ENCODE data around the gene CIAPIN1.
"Not testable (repeated sequence)": the region's sequence is repeated elsewhere in the genome, so short reads cannot be mapped to it uniquely, and the experiment has no call there.

CIAPIN1 gene

GRCh38 chr16:57407521-57408353 lies 39.4 kb downstream of the CIAPIN1 start:
- no peak overlapping the region for H3K4me3 ChIP-seq (ENCODE audit: low read depth, low read length)

- H3K4me3 ChIP-seq (ENCODE audit: low read depth, low read length): no peak overlapping the region
Observed at GRCh38 chr16:57406881-57407280, 40.3 kb downstream of the CIAPIN1 start.

- H3K4me3 ChIP-seq (ENCODE audit: low read depth, low read length): no peak overlapping the region
Observed at GRCh38 chr16:57405097-57405496, 42.1 kb downstream of the CIAPIN1 start.

- H3K4me3 ChIP-seq (ENCODE audit: low read depth, low read length): no peak within 1 kb of the TSS
Observed at GRCh38 chr16:57403965-57404817, 43.0 kb downstream of the CIAPIN1 start, which contains the start of gene CCL17. Gene CCL17, plus strand, starts transcription at chr16:57404767. Its CDS starts 9,166 bp downstream, at chr16:57413933.

GRCh38 chr16:57401943-57402640 lies 45.1 kb downstream of the CIAPIN1 start:
- H3K4me3 ChIP-seq (ENCODE audit: low read depth, low read length): no peak overlapping the region

- not testable (repeated sequence) for H3K4me3 ChIP-seq (ENCODE audit: low read depth, low read length)
Observed at GRCh38 chr16:57397493-57397892, 49.7 kb downstream of the CIAPIN1 start.

GRCh38 chr16:57396786-57397185 lies 50.4 kb downstream of the CIAPIN1 start:
- no peak overlapping the region for H3K4me3 ChIP-seq (ENCODE audit: low read depth, low read length)

- H3K4me3 ChIP-seq (ENCODE audit: low read depth, low read length): no peak overlapping the region
Observed at GRCh38 chr16:57395026-57395425, 52.2 kb downstream of the CIAPIN1 start.

GRCh38 chr16:57394444-57394843 lies 52.7 kb downstream of the CIAPIN1 start:
- H3K4me3 ChIP-seq (ENCODE audit: low read depth, low read length): no peak overlapping the region

- no peak overlapping the region for H3K4me3 ChIP-seq (ENCODE audit: low read depth, low read length)
Observed at GRCh38 chr16:57392694-57393093, 54.5 kb downstream of the CIAPIN1 start.

- H3K4me3 ChIP-seq (ENCODE audit: low read depth, low read length): no peak overlapping the region
Observed at GRCh38 chr16:57391708-57392107, 55.5 kb downstream of the CIAPIN1 start.

- H3K4me3 ChIP-seq (ENCODE audit: low read depth, low read length): no peak overlapping the region
Observed at GRCh38 chr16:57391300-57391699, 55.9 kb downstream of the CIAPIN1 start.

- no peak overlapping the region for H3K4me3 ChIP-seq (ENCODE audit: low read depth, low read length)
Observed at GRCh38 chr16:57390636-57391295, 56.4 kb downstream of the CIAPIN1 start.

GRCh38 chr16:57389087-57389468 lies 58.1 kb downstream of the CIAPIN1 start:
- no peak overlapping the region for H3K4me3 ChIP-seq (ENCODE audit: low read depth, low read length)

GRCh38 chr16:57388359-57389086 lies 58.7 kb downstream of the CIAPIN1 start:
- no peak overlapping the region for H3K4me3 ChIP-seq (ENCODE audit: low read depth, low read length)

- H3K4me3 ChIP-seq (ENCODE audit: low read depth, low read length): no peak overlapping the region
Observed at GRCh38 chr16:57387598-57388354, 59.4 kb downstream of the CIAPIN1 start.

- H3K4me3 ChIP-seq (ENCODE audit: low read depth, low read length): no peak overlapping the region
Observed at GRCh38 chr16:57386381-57386951, 60.7 kb downstream of the CIAPIN1 start.

- no peak overlapping the region for H3K4me3 ChIP-seq (ENCODE audit: low read depth, low read length)
Observed at GRCh38 chr16:57385083-57385482, 62.1 kb downstream of the CIAPIN1 start.

All from iPS-11a (cell line).